BE2C (cell line): Measurements from ENCODE around the gene MEFV.

Experiments used
- DNase-seq: peaks from one replicate; pipeline ENCODE4 v3.0.0-alpha.2; 2020
- H3K27me3 ChIP-seq: fragments of 250-450 bp; sonication (Bioruptor Pico); 2 replicates; pipeline ENCODE4 v1.5.1; 2020; ENCODE audit warnings: mild to moderate bottlenecking
- H3K36me3 ChIP-seq: fragments of 250-450 bp; sonication (Bioruptor Pico); 2 replicates; pipeline ENCODE4 v1.5.1; 2020; ENCODE audit warnings: mild to moderate bottlenecking
- H3K4me1 ChIP-seq: fragments of 250-450 bp; sonication (Bioruptor Pico); 2 replicates; pipeline ENCODE4 v1.5.1; 2020
- H3K4me3 ChIP-seq: 2 replicates; pipeline ENCODE4 v1.5.1; 2011; ENCODE audit warnings: low read depth, low read length
- H3K9me3 ChIP-seq: fragments of 250-450 bp; sonication (Bioruptor Pico); 2 replicates; pipeline ENCODE4 v1.5.1; 2020
- CTCF ChIP-seq: IDR thresholded peaks from 2 replicates; pipeline ENCODE4 v1.5.1; 2012; ENCODE audit warnings: mild to moderate bottlenecking, low read depth, low read length

MEFV gene

GRCh38 chr16:3256866-3257465 is 533 bp upstream of the MEFV start:
- no peaks in the 10 kb centered on the region; the same call in 1 of the 2 replicates for H3K9me3 ChIP-seq
- H3K27me3 ChIP-seq = peaks cover 43% of the 10 kb centered on the region
- no peaks in the 10 kb centered on the region for H3K36me3 ChIP-seq
- H3K4me3 ChIP-seq = no peak overlapping the region
- TF ChIP-seq CTCF = no peak
- no peaks in the 10 kb centered on the region for H3K4me1 ChIP-seq
- no peak for DNase-seq

DNA sequence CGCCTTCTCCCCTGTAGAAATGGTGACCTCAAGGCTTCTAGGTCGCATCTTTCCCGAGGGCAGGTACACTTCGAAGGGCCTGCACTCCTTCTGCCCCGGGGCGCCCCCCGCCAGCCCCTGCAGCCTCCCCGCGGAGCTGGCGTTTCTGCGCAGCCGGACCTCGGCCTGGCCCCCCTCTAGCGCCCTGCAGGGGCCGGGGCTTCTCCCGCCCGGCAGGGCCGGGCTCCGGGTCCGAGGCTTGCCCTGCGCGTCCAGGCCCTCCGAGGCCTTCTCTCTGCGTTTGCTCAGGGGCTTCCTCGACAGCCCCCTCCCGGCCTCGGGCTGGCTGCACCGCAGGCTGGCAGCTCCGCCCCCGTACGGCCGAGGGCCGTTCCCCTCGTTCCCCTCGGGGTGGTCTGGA is 2.1 kb downstream of the MEFV start:
- no peaks in the 10 kb centered on the region for H3K4me1 ChIP-seq
- no peak for DNase-seq
- peaks cover 49% of the 10 kb centered on the region for H3K27me3 ChIP-seq
- no peaks in the 10 kb centered on the region for H3K36me3 ChIP-seq
- H3K4me3 ChIP-seq = no peak overlapping the region
- no peaks in the 10 kb centered on the region; the same call in 1 of the 2 replicates for H3K9me3 ChIP-seq
- TF ChIP-seq CTCF = no peak

- no peaks in the 10 kb centered on the region; the same call in 1 of the 2 replicates for H3K9me3 ChIP-seq
- TF ChIP-seq CTCF = no peak
- no peak for DNase-seq
These were observed 3.5 kb downstream of the MEFV start for GRCh38 chr16:3252967-3253366.

GRCh38 chr16:3249451-3249850 is 7.0 kb downstream of the MEFV start:
- Histone ChIP-seq H3K27me3 (peaks cover 52% of the 10 kb centered on the region), H3K36me3 (no peaks in the 10 kb centered on the region), H3K9me3 (no peaks in the 10 kb centered on the region; the same call in 1 of the 2 replicates), H3K4me1 (no peaks in the 10 kb centered on the region), H3K4me3 (no peak overlapping the region)
- no peak for DNase-seq
- no peak for TF ChIP-seq CTCF

More at GRCh38 chr16:3252967-3253366, 3.5 kb downstream of the MEFV start:
- H3K27me3 ChIP-seq = peaks cover 51% of the 10 kb centered on the region
- no peaks in the 10 kb centered on the region for H3K36me3 ChIP-seq
- no peaks in the 10 kb centered on the region for H3K4me1 ChIP-seq
- H3K4me3 ChIP-seq = no peak overlapping the region

DNA sequence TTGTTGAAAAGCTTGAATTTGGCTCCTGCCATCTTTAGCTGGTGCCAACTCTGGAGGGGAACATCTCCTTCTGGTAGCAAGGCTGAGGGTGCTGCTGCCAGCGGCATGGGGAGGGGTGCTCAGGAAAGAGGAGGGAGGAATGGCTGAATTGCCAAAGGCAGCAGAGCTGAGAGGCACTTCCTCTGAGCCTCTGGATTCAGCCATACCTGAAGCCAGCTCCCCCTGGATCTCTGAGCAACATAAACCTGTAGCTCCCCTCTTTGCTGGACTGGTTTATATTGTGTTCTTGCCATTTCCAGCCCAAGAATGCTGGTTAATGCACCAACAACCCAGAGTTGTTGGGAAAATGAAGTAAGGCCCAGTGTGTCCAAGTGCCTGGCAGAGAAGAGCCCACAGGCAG is 7.4 kb downstream of the MEFV start:
- Histone ChIP-seq H3K9me3 (no peaks in the 10 kb centered on the region), H3K4me3 (no peak overlapping the region), H3K36me3 (no peaks in the 10 kb centered on the region), H3K4me1 (no peaks in the 10 kb centered on the region), H3K27me3 (peaks cover 51% of the 10 kb centered on the region)
- no peak for DNase-seq
- TF ChIP-seq CTCF = no peak

GRCh38 chr16:3248596-3248995 is 7.8 kb downstream of the MEFV start:
- Histone ChIP-seq H3K9me3 (no peaks in the 10 kb centered on the region), H3K4me3 (no peak overlapping the region), H3K36me3 (no peaks in the 10 kb centered on the region), H3K4me1 (no peaks in the 10 kb centered on the region), H3K27me3 (peaks cover 50% of the 10 kb centered on the region)
- TF ChIP-seq CTCF = no peak
- DNase-seq = no peak
